H9 (cell line): ENCODE results near the gene PLXND1. TPM values are rescaled to one million over a fixed set of nuclear protein-coding genes. Genes with fewer than 3 reads are reported as not detected.
"Not testable (repeated sequence)": the region's sequence is repeated elsewhere in the genome, so short reads cannot be mapped to it uniquely, and the experiment has no call there.

ENCODE experiments used
- DNase-seq: peaks from one replicate; pipeline ENCODE4 v3.0.0-alpha.2; 2017
- H2AFZ ChIP-seq: one replicate; pipeline ENCODE4 v1.6.1; 2013; ENCODE audit warnings: mild to moderate bottlenecking, low read length, control low read depth, moderate library complexity
- H2AK5ac ChIP-seq: 2 replicates; pipeline ENCODE4 v1.6.1; 2013; ENCODE audit warnings: low read length, control low read depth, mixed read lengths; ENCODE audit not compliant: insufficient read length
- H2BK120ac ChIP-seq: one replicate; pipeline ENCODE4 v1.6.1; 2013; ENCODE audit warnings: low read depth, mild to moderate bottlenecking, low read length, control low read depth, inconsistent platforms; ENCODE audit not compliant: poor library complexity, severe bottlenecking
- H2BK12ac ChIP-seq: 2 replicates; pipeline ENCODE4 v1.6.1; 2013; ENCODE audit warnings: low read length, control low read depth, mixed read lengths, low read depth; ENCODE audit not compliant: insufficient read length
- H2BK15ac ChIP-seq: 2 replicates; pipeline ENCODE4 v1.6.1; 2013; ENCODE audit warnings: low read depth, low read length, control low read depth
- H2BK20ac ChIP-seq: one replicate; pipeline ENCODE4 v1.6.1; 2013; ENCODE audit warnings: low read depth, mild to moderate bottlenecking, low read length, control low read depth, inconsistent platforms; ENCODE audit not compliant: poor library complexity, severe bottlenecking
- H2BK5ac ChIP-seq: 2 replicates; pipeline ENCODE4 v1.6.1; 2013; ENCODE audit warnings: low read length, control low read depth, mixed read lengths; ENCODE audit not compliant: insufficient read length
- H3K14ac ChIP-seq: 2 replicates; pipeline ENCODE4 v1.6.1; 2013; ENCODE audit warnings: low read length, control low read depth; ENCODE audit not compliant: insufficient read depth
- H3K18ac ChIP-seq: 2 replicates; pipeline ENCODE4 v1.6.1; 2013; ENCODE audit warnings: low read depth, mild to moderate bottlenecking, mixed read lengths, low read length, control low read depth; ENCODE audit not compliant: insufficient read length
- H3K23ac ChIP-seq: 2 replicates; pipeline ENCODE4 v1.6.1; 2013; ENCODE audit warnings: low read length, control low read depth, mixed read lengths, low read depth; ENCODE audit not compliant: insufficient read length
- H3K23me2 ChIP-seq: 2 replicates; pipeline ENCODE4 v1.6.1; 2013; ENCODE audit warnings: low read depth, mild to moderate bottlenecking, mixed read lengths, low read length, control low read depth; ENCODE audit not compliant: insufficient read length, poor library complexity, severe bottlenecking
- H3K27ac ChIP-seq: 2 replicates; pipeline ENCODE4 v1.5.1; 2013; ENCODE audit warnings: low read length, control low read depth, mixed read lengths, low read depth; ENCODE audit not compliant: insufficient read length
- H3K27me3 ChIP-seq: 2 replicates; pipeline ENCODE4 v1.6.1; 2013; ENCODE audit warnings: low read length, control low read depth, inconsistent platforms; ENCODE audit not compliant: insufficient read depth
- H3K4ac ChIP-seq: 2 replicates; pipeline ENCODE4 v1.6.1; 2013; ENCODE audit warnings: low read depth, mild to moderate bottlenecking, control low read depth, inconsistent platforms, low read length, moderate library complexity
- H3K4me1 ChIP-seq: 2 replicates; pipeline ENCODE4 v1.6.1; 2013; ENCODE audit warnings: low read length, control low read depth, inconsistent platforms; ENCODE audit not compliant: insufficient read depth
- H3K4me2 ChIP-seq: 2 replicates; pipeline ENCODE4 v1.6.1; 2013; ENCODE audit warnings: low read length, control low read depth, mixed read lengths; ENCODE audit not compliant: insufficient read length, insufficient read depth
- H3K56ac ChIP-seq: 2 replicates; pipeline ENCODE4 v1.6.1; 2013; ENCODE audit warnings: low read depth, mild to moderate bottlenecking, mixed read lengths, low read length, control low read depth; ENCODE audit not compliant: insufficient read length
- H3K79me1 ChIP-seq: 2 replicates; pipeline ENCODE4 v1.6.1; 2013; ENCODE audit warnings: low read depth, mild to moderate bottlenecking, moderate library complexity, low read length, control low read depth, inconsistent platforms; ENCODE audit not compliant: insufficient read depth, poor library complexity, severe bottlenecking
- H3K79me2 ChIP-seq: 2 replicates; pipeline ENCODE4 v1.6.1; 2013; ENCODE audit warnings: low read length, control low read depth, inconsistent platforms; ENCODE audit not compliant: insufficient read depth
- H3K9ac ChIP-seq: 2 replicates; pipeline ENCODE4 v1.6.1; 2013; ENCODE audit warnings: low read length, control low read depth, mixed read lengths; ENCODE audit not compliant: insufficient read length; ENCODE audit errors: extremely low read depth
- H3K9me3 ChIP-seq: one replicate; pipeline ENCODE4 v1.6.1; 2013; ENCODE audit warnings: low read depth, low read length, inconsistent platforms; ENCODE audit not compliant: control insufficient read depth
- H3T11ph ChIP-seq: one replicate; pipeline ENCODE4 v1.6.1; 2013; ENCODE audit warnings: mild to moderate bottlenecking, low read length, control low read depth, inconsistent platforms
- H4K20me1 ChIP-seq: one replicate; pipeline ENCODE4 v1.6.1; 2013; ENCODE audit not compliant: control insufficient read depth, insufficient read length, insufficient read depth
- H4K5ac ChIP-seq: 2 replicates; pipeline ENCODE4 v1.6.1; 2013; ENCODE audit warnings: low read depth, mild to moderate bottlenecking, mixed read lengths, low read length, control low read depth; ENCODE audit not compliant: insufficient read length
- H4K8ac ChIP-seq: replicated peaks from 2 replicates; pipeline ENCODE4 v1.6.1; 2013; ENCODE audit warnings: low read length, control low read depth, mixed read lengths, low read depth; ENCODE audit not compliant: insufficient read length
- H4K91ac ChIP-seq: 2 replicates; pipeline ENCODE4 v1.6.1; 2013; ENCODE audit warnings: low read depth, mild to moderate bottlenecking, moderate library complexity, mixed read lengths, low read length, control low read depth; ENCODE audit not compliant: insufficient read length
- H3K27ac Mint-ChIP-seq, 3 experiments: 2 replicates in 2 of 3; 3 replicates in 1 of 3; pipeline ENCODE4 v1.8.0; 2020 to 2021; ENCODE audit warnings: mixed read lengths in 3 of 3, mild to moderate bottlenecking in 1 of 3, moderate library complexity in 1 of 3
- H3K27me3 Mint-ChIP-seq: 2 replicates; pipeline ENCODE4 v1.8.0; 2021; ENCODE audit warnings: low read depth, mild to moderate bottlenecking, moderate library complexity, mixed read lengths
- H3K36me3 Mint-ChIP-seq, 3 experiments: 2 replicates in 2 of 3; 3 replicates in 1 of 3; pipeline ENCODE4 v1.8.0; 2020 to 2021; ENCODE audit warnings: low read depth in 3 of 3, mixed read lengths in 3 of 3; ENCODE audit not compliant: insufficient read depth in 1 of 3
- H3K4me1 Mint-ChIP-seq, 2 experiments: 2 replicates each; pipeline ENCODE4 v1.8.0; 2020; ENCODE audit warnings: mixed read lengths in 2 of 2
- H3K4me3 Mint-ChIP-seq, 2 experiments: 2 replicates in 1 of 2; 3 replicates in 1 of 2; pipeline ENCODE4 v1.8.0; 2020 to 2021; ENCODE audit warnings: mild to moderate bottlenecking in 2 of 2, mixed read lengths in 2 of 2, moderate library complexity in 1 of 2
- H3K9me3 Mint-ChIP-seq, 2 experiments: 2 replicates in 1 of 2; 3 replicates in 1 of 2; pipeline ENCODE4 v1.8.0; 2020; ENCODE audit warnings: mild to moderate bottlenecking in 2 of 2, mixed read lengths in 2 of 2, moderate library complexity in 1 of 2
- CTCF ChIP-seq: fragments of 200-600 bp; sonication (generic); conservative IDR thresholded peaks from 3 replicates; pipeline ENCODE4 v1.8.0; 2021; ENCODE audit warnings: antibody characterized with exemption, mild to moderate bottlenecking
- WGBS: extraction: QIAGEN DNeasy Blood & Tissue Kit; methylation state at CpG from one replicate; pipeline ENCODE4 v1.1.7; 2013; ENCODE audit warnings: missing lambda C conversion rate, low lambda C conversion rate, mixed read lengths; ENCODE audit not compliant: insufficient read length; ENCODE audit errors: extremely low coverage; 5-methylcytosine and 5-hydroxymethylcytosine counted together
- total RNA-seq: library from RNA; stranded (reverse); gene quantifications from 2 replicates; pipeline ENCODE4 v1.2.1, GENCODE V29; 2021

Gene PLXND1
- total RNA-seq, 1 experiment from 2014 or later = 50.9 TPM

GRCh38 chr3:129547241-129547640 is 59.2 kb downstream of the PLXND1 start:
- no peaks in the 10 kb centered on the region for H3K9me3 Mint-ChIP-seq
- no peak overlapping the region for H3K27ac Mint-ChIP-seq
- no peak overlapping the region for H3K9ac ChIP-seq
- no peak for DNase-seq
- no peak overlapping the region for H4K8ac ChIP-seq
- H3K14ac ChIP-seq = no peak overlapping the region
- H3K36me3 Mint-ChIP-seq = no peaks in the 10 kb centered on the region
- H4K20me1 ChIP-seq = no peaks in the 10 kb centered on the region
- no peaks in the 10 kb centered on the region for H3K79me2 ChIP-seq
- no peak overlapping the region for H2AFZ ChIP-seq
- no peaks in the 10 kb centered on the region for H3K79me1 ChIP-seq
- H2BK12ac ChIP-seq = no peak overlapping the region
- H3K9me3 ChIP-seq = no peaks in the 10 kb centered on the region
- no CpG with 5 or more reads among the region's 24 CpGs for WGBS
- no peak overlapping the region for H2BK15ac ChIP-seq
- no peak overlapping the region for H3K4ac ChIP-seq
- H3K4me1 Mint-ChIP-seq = peaks cover 5 to 19% of the 10 kb centered on the region in 2 experiments
- no peak overlapping the region for H3K4me3 Mint-ChIP-seq
- no peak overlapping the region for H3K27ac ChIP-seq
- H3K18ac ChIP-seq = no peak overlapping the region
- no peaks in the 10 kb centered on the region; the same call in 1 of the 2 replicates for H3K27me3 ChIP-seq
- H3K27me3 Mint-ChIP-seq = no peaks in the 10 kb centered on the region
- H2BK20ac ChIP-seq = no peak overlapping the region
- no peaks in the 10 kb centered on the region for H3K23me2 ChIP-seq
- no peak overlapping the region for H3K56ac ChIP-seq
- TF ChIP-seq CTCF = no peak
- no peak overlapping the region for H2BK5ac ChIP-seq
- H4K91ac ChIP-seq = no peak overlapping the region
- no peak overlapping the region for H3K4me2 ChIP-seq
- no peak overlapping the region for H3K23ac ChIP-seq
- H3K4me1 ChIP-seq = no peaks in the 10 kb centered on the region
- no peak overlapping the region for H4K5ac ChIP-seq
- H2BK120ac ChIP-seq = no peak overlapping the region
- H2AK5ac ChIP-seq = no peak overlapping the region
- no peak overlapping the region for H3T11ph ChIP-seq

- H2BK120ac ChIP-seq, H3K79me1 ChIP-seq, H2BK15ac ChIP-seq, H3K18ac ChIP-seq, H2AK5ac ChIP-seq, H3K23me2 ChIP-seq, H3K27me3 ChIP-seq, H4K5ac ChIP-seq, H2BK20ac ChIP-seq, DNase-seq, H2AFZ ChIP-seq, H3K27me3 Mint-ChIP-seq, H3K4me2 ChIP-seq, H4K91ac ChIP-seq, H3K27ac Mint-ChIP-seq, H3K4ac ChIP-seq, H3K14ac ChIP-seq, H3K4me3 Mint-ChIP-seq, H3T11ph ChIP-seq, H3K9me3 Mint-ChIP-seq, H3K79me2 ChIP-seq, H3K56ac ChIP-seq, H2BK12ac ChIP-seq, H3K23ac ChIP-seq, H2BK5ac ChIP-seq, H3K9me3 ChIP-seq, H3K27ac ChIP-seq, H4K20me1 ChIP-seq, H3K9ac ChIP-seq, H4K8ac ChIP-seq, H3K4me1 ChIP-seq, H3K36me3 Mint-ChIP-seq: not testable (repeated sequence)
- WGBS = no CpG with 5 or more reads among the region's 3 CpGs
- H3K4me1 Mint-ChIP-seq = peaks cover 5 to 14% of the 10 kb centered on the region in 2 experiments
These were observed 60.5 kb downstream of the PLXND1 start for GRCh38 chr3:129545951-129546350.
